NCI-H2171 (cell line): ENCODE measurements around the gene ADM2.
"Not testable (repeated sequence)": the region's sequence is repeated elsewhere in the genome, so short reads cannot be mapped to it uniquely, and the experiment has no call there.

Experiments used
- DNase-seq: peaks from one replicate; lab custom pipeline; 2025; lab: John Stamatoyannopoulos, UW

The ADM2 gene

GRCh38 chr22:50506611-50507420 is 25.5 kb downstream of the ADM2 start:
- DNase-seq, result peak; percentile 71

- no peak for DNase-seq
Measured at GRCh38 chr22:50507421-50507990, 26.2 kb downstream of the ADM2 start, which contains the start of gene LMF2. TSS of gene LMF2 (minus strand) at chr22:50507702. CDS start at chr22:50507675, 27 bp downstream.

- peak; percentile 99 for DNase-seq
Measured at GRCh38 chr22:50507991-50508884, 26.9 kb downstream of the ADM2 start, which contains the start of gene NCAPH2. TSS of gene NCAPH2 (plus strand) at chr22:50508224. CDS start at chr22:50508338, 114 bp downstream.

- no peak for DNase-seq
Measured at GRCh38 chr22:50508897-50509296, 27.6 kb downstream of the ADM2 start.

GRCh38 chr22:50513175-50513574 is 31.8 kb downstream of the ADM2 start:
- DNase-seq, result no peak

- no peak for DNase-seq
Measured at GRCh38 chr22:50516068-50516467, 34.7 kb downstream of the ADM2 start.

GRCh38 chr22:50516891-50517290 is 35.5 kb downstream of the ADM2 start:
- no peak for DNase-seq

GRCh38 chr22:50517495-50518260 is 36.3 kb downstream of the ADM2 start:
- DNase-seq, result no peak

GRCh38 chr22:50518606-50519005 is 37.3 kb downstream of the ADM2 start:
- DNase-seq, result no peak

GRCh38 chr22:50519151-50519550 is 37.8 kb downstream of the ADM2 start:
- no peak for DNase-seq

- not testable (repeated sequence) for DNase-seq
Measured at GRCh38 chr22:50520184-50520583, 38.8 kb downstream of the ADM2 start.

GRCh38 chr22:50520826-50521453 is 39.6 kb downstream of the ADM2 start:
- no peak for DNase-seq

GRCh38 chr22:50521710-50522109 is 40.4 kb downstream of the ADM2 start:
- no peak for DNase-seq

- no peak for DNase-seq
Measured at GRCh38 chr22:50522208-50522805, 41.0 kb downstream of the ADM2 start.

- DNase-seq, result no peak
Measured at GRCh38 chr22:50522806-50523438, 41.6 kb downstream of the ADM2 start.

GRCh38 chr22:50523458-50523805 is 42.1 kb downstream of the ADM2 start:
- DNase-seq, result no peak

- no peak for DNase-seq
Measured at GRCh38 chr22:50523806-50524675, 42.7 kb downstream of the ADM2 start.

GRCh38 chr22:50524676-50525103 is 43.3 kb downstream of the ADM2 start:
- no peak for DNase-seq
